ENCODE results near the gene USP34.

Gene USP34

GRCh38 chr2:61268249-61268648 is 202.6 kb downstream of the USP34 start:
- no peak overlapping the region for H3K4me3 Mint-ChIP-seq
- H3K27ac Mint-ChIP-seq: no peak overlapping the region
- no peaks in the 10 kb centered on the region for H3K9me3 Mint-ChIP-seq
- ATAC-seq (ENCODE audit: low read depth): no peak
- H3K4me1 Mint-ChIP-seq: no peaks in the 10 kb centered on the region
- no peak for DNase-seq (ENCODE audit: low spot score in 2 of 2)
- H3K27me3 Mint-ChIP-seq: no peaks in the 10 kb centered on the region
- peaks cover 19% of the 10 kb centered on the region for H3K36me3 Mint-ChIP-seq

GRCh38 chr2:61266632-61267505 is 204.0 kb downstream of the USP34 start:
- Mint-ChIP-seq H3K27me3 (no peaks in the 10 kb centered on the region), H3K4me3 (no peak overlapping the region), H3K9me3 (no peaks in the 10 kb centered on the region), H3K4me1 (no peaks in the 10 kb centered on the region), H3K36me3 (peaks cover 16% of the 10 kb centered on the region), H3K27ac (no peak overlapping the region)
- no peak for DNase-seq (ENCODE audit: low spot score in 2 of 2)
- ATAC-seq (ENCODE audit: low read depth): no peak

DNA sequence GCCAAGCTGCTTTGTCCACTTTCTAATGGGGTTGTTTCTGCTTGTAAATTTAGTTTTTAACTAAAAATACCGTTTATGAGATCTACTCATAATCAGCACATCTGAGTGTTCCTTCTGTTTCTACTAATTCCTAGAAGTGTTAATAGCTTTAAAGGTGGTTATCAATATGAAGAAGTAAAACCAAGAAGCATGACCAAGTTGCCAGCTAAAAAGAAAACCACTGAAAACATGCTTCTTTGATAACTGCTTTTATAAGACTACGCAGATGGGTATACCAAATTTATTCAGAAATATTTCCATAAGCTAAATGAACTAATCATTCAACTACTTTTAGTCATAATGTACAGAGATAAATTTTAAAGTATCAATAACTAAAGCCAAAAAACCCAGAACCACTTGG is 207.1 kb downstream of the USP34 start:
- no peaks in the 10 kb centered on the region for H3K27me3 Mint-ChIP-seq
- DNase-seq (ENCODE audit: low spot score in 2 of 2) (no peak), ATAC-seq (ENCODE audit: low read depth) (no peak)
- H3K4me3 Mint-ChIP-seq: no peak overlapping the region
- H3K27ac Mint-ChIP-seq: no peak overlapping the region
- no peaks in the 10 kb centered on the region for H3K4me1 Mint-ChIP-seq
- H3K9me3 Mint-ChIP-seq: no peaks in the 10 kb centered on the region
- peaks cover 15% of the 10 kb centered on the region for H3K36me3 Mint-ChIP-seq

GRCh38 chr2:61262699-61263098 is 208.2 kb downstream of the USP34 start:
- no peak overlapping the region for H3K27ac Mint-ChIP-seq
- H3K36me3 Mint-ChIP-seq: peaks cover 21% of the 10 kb centered on the region
- no peaks in the 10 kb centered on the region for H3K9me3 Mint-ChIP-seq
- ATAC-seq (ENCODE audit: low read depth): no peak
- no peaks in the 10 kb centered on the region for H3K27me3 Mint-ChIP-seq
- no peak overlapping the region for H3K4me3 Mint-ChIP-seq
- DNase-seq (ENCODE audit: low spot score in 2 of 2): no peak
- H3K4me1 Mint-ChIP-seq: no peaks in the 10 kb centered on the region

DNA sequence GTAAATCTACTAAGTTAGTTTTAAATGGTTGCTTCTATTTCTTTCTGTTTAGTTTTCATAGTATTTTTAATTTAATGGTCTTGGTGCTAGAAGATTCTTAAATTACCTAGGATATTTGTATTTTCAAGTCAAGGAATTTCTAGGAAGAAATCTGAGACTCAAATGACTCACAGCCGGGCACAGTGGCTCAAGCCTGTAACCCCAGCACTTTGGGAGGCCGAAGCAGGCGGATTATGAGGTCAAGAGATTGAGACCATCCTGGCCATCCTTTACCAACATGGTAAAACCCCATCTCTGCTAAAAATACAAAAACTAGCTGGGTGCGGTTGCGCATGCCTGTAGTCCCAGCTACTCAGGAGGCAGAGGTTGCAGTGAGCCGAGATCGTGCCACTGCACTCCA is 213.4 kb downstream of the USP34 start:
- H3K36me3 Mint-ChIP-seq: peaks cover 30% of the 10 kb centered on the region
- H3K27me3 Mint-ChIP-seq: no peaks in the 10 kb centered on the region
- ATAC-seq (ENCODE audit: low read depth) (no peak), DNase-seq (ENCODE audit: low spot score in 2 of 2) (no peak)
- no peaks in the 10 kb centered on the region for H3K9me3 Mint-ChIP-seq
- H3K4me1 Mint-ChIP-seq: peaks cover 5% of the 10 kb centered on the region
- no peak overlapping the region for H3K27ac Mint-ChIP-seq
- no peak overlapping the region for H3K4me3 Mint-ChIP-seq

- H3K9me3 Mint-ChIP-seq: no peaks in the 10 kb centered on the region
- H3K4me1 Mint-ChIP-seq: peaks cover 5% of the 10 kb centered on the region
- no peak overlapping the region for H3K4me3 Mint-ChIP-seq
- no peak overlapping the region for H3K27ac Mint-ChIP-seq
- ATAC-seq (ENCODE audit: low read depth) (no peak), DNase-seq (ENCODE audit: low spot score in 2 of 2) (no peak)
- H3K27me3 Mint-ChIP-seq: no peaks in the 10 kb centered on the region
- H3K36me3 Mint-ChIP-seq: peaks cover 26% of the 10 kb centered on the region
Measured at GRCh38 chr2:61255580-61256437, 215.1 kb downstream of the USP34 start.

GRCh38 chr2:61254536-61254935 is 216.4 kb downstream of the USP34 start:
- Mint-ChIP-seq H3K4me1 (peaks cover 5% of the 10 kb centered on the region), H3K27ac (peak overlapping the region; percentile 45), H3K36me3 (peaks cover 33% of the 10 kb centered on the region), H3K27me3 (no peaks in the 10 kb centered on the region), H3K4me3 (no peak overlapping the region), H3K9me3 (no peaks in the 10 kb centered on the region)
- ATAC-seq (ENCODE audit: low read depth) (no peak), DNase-seq (ENCODE audit: low spot score in 2 of 2) (no peak)

- Mint-ChIP-seq H3K27ac (peak overlapping the region; percentile 81), H3K4me3 (no peak overlapping the region), H3K4me1 (peaks cover 5% of the 10 kb centered on the region), H3K36me3 (peaks cover 30% of the 10 kb centered on the region), H3K27me3 (no peaks in the 10 kb centered on the region), H3K9me3 (no peaks in the 10 kb centered on the region)
- ATAC-seq (ENCODE audit: low read depth): no peak
- DNase-seq (ENCODE audit: low spot score in 2 of 2): no peak
Measured at GRCh38 chr2:61253136-61253535, 217.8 kb downstream of the USP34 start.

DNA sequence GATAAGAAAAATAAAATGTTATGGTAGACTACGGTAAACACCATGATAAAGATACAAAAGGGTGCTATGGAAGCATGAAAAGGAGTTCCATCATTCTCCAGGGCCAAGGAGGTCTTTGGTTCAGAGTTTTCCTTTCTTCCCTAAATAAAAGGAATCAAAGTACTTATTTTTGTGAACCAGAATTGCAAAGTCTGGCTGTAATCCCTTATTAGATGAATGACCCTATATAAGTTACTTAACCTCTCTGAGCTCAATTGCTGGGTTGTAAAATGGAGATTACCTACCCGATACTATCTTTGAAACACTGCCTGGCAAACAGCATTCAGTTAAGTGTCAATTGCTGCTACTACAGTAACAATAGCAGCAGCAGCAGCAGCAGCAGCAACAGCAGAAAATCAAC is 218.9 kb downstream of the USP34 start:
- Mint-ChIP-seq H3K36me3 (peaks cover 32% of the 10 kb centered on the region), H3K27ac (peak overlapping the region; percentile 81), H3K4me1 (peaks cover 5% of the 10 kb centered on the region), H3K9me3 (no peaks in the 10 kb centered on the region), H3K27me3 (no peaks in the 10 kb centered on the region), H3K4me3 (no peak overlapping the region)
- DNase-seq (ENCODE audit: low spot score in 2 of 2): no peak
- ATAC-seq (ENCODE audit: low read depth): no peak

GRCh38 chr2:61249521-61250071 is 221.3 kb downstream of the USP34 start:
- H3K9me3 Mint-ChIP-seq: no peaks in the 10 kb centered on the region
- peaks cover 5% of the 10 kb centered on the region for H3K4me1 Mint-ChIP-seq
- H3K27me3 Mint-ChIP-seq: no peaks in the 10 kb centered on the region
- ATAC-seq (ENCODE audit: low read depth): no peak
- peaks cover 36% of the 10 kb centered on the region for H3K36me3 Mint-ChIP-seq
- no peak for DNase-seq (ENCODE audit: low spot score in 2 of 2)
- no peak overlapping the region for H3K4me3 Mint-ChIP-seq
- no peak overlapping the region for H3K27ac Mint-ChIP-seq

DNA sequence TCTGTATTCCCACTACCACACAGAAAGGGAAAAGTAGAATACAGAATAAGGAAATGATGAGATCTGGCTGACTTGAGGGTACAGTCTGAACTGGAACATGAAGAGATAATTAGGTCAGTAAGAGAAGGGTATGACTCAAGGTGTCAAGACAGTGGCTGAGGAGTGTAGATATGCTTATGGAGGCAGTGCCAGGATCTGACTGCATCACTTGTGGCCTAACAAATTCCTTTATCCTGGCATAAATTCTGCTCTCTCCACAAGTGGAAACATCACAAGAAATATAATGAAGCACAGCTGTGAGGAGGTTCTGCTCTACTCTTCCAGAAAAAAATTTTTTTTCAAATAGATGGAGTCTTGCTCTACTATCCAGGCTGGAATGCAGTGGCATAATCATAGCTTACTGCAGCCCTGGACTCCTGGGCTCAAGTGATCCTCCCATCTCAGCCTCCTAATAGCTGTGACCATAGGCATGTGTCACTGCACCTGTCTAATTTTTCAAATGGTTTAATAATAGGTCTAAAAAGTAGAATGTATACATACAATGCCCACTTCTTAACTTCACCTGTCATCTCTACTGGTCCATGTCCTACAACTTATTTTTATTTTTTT is 223.6 kb downstream of the USP34 start:
- DNase-seq (ENCODE audit: low spot score in 2 of 2): no peak

DNA sequence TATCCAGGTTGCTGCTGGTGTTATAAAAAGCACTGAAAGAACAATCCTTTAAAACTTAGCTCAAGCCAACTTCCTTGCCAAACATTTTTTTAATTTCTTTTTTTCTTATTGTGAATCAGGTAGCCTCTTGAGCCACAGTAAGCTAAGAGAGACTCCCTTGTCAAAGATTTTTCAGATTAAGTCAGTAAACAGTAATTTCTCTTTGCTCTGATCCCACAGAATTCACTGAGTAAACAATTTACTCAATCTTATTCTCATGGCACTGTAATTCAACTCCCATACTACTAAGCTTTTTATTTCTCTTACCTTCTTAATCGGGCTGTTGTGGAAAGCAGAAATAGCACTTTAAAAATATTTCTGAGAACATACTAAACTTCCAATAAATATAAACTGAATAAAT is 226.2 kb downstream of the USP34 start:
- no peak overlapping the region for H3K4me3 Mint-ChIP-seq
- ATAC-seq (ENCODE audit: low read depth) (no peak), DNase-seq (ENCODE audit: low spot score in 2 of 2) (no peak)
- no peak overlapping the region for H3K27ac Mint-ChIP-seq
- H3K9me3 Mint-ChIP-seq: no peaks in the 10 kb centered on the region
- H3K27me3 Mint-ChIP-seq: no peaks in the 10 kb centered on the region
- H3K4me1 Mint-ChIP-seq: no peaks in the 10 kb centered on the region
- H3K36me3 Mint-ChIP-seq: peaks cover 38% of the 10 kb centered on the region

More for the DNA sequence above, 223.6 kb downstream of the USP34 start:
- no peak for ATAC-seq (ENCODE audit: low read depth)
- Mint-ChIP-seq H3K27ac (peak overlapping the region; percentile 66), H3K4me3 (no peak overlapping the region), H3K4me1 (no peaks in the 10 kb centered on the region), H3K9me3 (no peaks in the 10 kb centered on the region), H3K27me3 (no peaks in the 10 kb centered on the region), H3K36me3 (peaks cover 33% of the 10 kb centered on the region)

GRCh38 chr2:61241266-61241665 is 229.6 kb downstream of the USP34 start:
- peaks cover 34% of the 10 kb centered on the region for H3K36me3 Mint-ChIP-seq
- no peak for ATAC-seq (ENCODE audit: low read depth)

More at GRCh38 chr2:61241266-61241665, 229.6 kb downstream of the USP34 start:
- H3K4me1 Mint-ChIP-seq: peaks cover 10% of the 10 kb centered on the region
- no peak overlapping the region for H3K4me3 Mint-ChIP-seq
- DNase-seq (ENCODE audit: low spot score in 2 of 2): no peak
- peak overlapping the region; percentile 29 for H3K27ac Mint-ChIP-seq
- H3K27me3 Mint-ChIP-seq: no peaks in the 10 kb centered on the region
- H3K9me3 Mint-ChIP-seq: no peaks in the 10 kb centered on the region

All from memory B cell (primary cell).